NCI-H460 (cell line): ENCODE results near the gene CNPPD1. TPM values are rescaled to one million over a fixed set of nuclear protein-coding genes. Genes with fewer than 3 reads are reported as not detected.

Experiments
- DNase-seq: peaks from one replicate; pipeline ENCODE4 v3.0.0-alpha.2; 2016; ENCODE audit warnings: low read depth; ENCODE audit errors: extremely low read depth
- total RNA-seq: library from RNA; depleted of rRNA; stranded (reverse); fragments of >200 nt; shearing (Covaris generic); gene quantifications from 2 replicates; pipeline ENCODE4 v1.2.3, GENCODE V29; 2014; rRNA removed

CNPPD1 gene
- total RNA-seq, 1 experiment from 2014 or later = 21.7 TPM

- no peak for DNase-seq
Measured at GRCh38 chr2:219123356-219124135, 53.2 kb downstream of the CNPPD1 start.

GRCh38 chr2:219122202-219122980 lies 54.3 kb downstream of the CNPPD1 start:
- no peak for DNase-seq

Other genes with a start within 250 kb of the CNPPD1 start
- 0.07 TPM in 1 of 2 replicates, not detected in the other for gene CDK5R2, start 217.3 kb downstream of the CNPPD1 start, total RNA-seq
- gene FEV, start 191.7 kb downstream of the CNPPD1 start, total RNA-seq = not detected in 2 replicates
- gene CRYBA2, start 183.5 kb downstream of the CNPPD1 start, total RNA-seq = not detected in 2 replicates
- gene CFAP65, start 135.4 kb downstream of the CNPPD1 start, total RNA-seq = not detected in 2 replicates
- gene IHH, start 116.0 kb downstream of the CNPPD1 start, total RNA-seq = not detected in 2 replicates
- gene NHEJ1, start 16.1 kb downstream of the CNPPD1 start, total RNA-seq = 26.1 and 32.7 TPM in 2 replicates
- 1.4 and 1.7 TPM in 2 replicates for gene SLC23A3, start 6.9 kb downstream of the CNPPD1 start, total RNA-seq
- 55.2 and 58.6 TPM in 2 replicates for gene RETREG2, start 1.4 kb upstream of the CNPPD1 start, total RNA-seq
- 21.5 and 22.1 TPM in 2 replicates for gene ZFAND2B, start 29.9 kb upstream of the CNPPD1 start, total RNA-seq
- gene ABCB6, start 42.0 kb upstream of the CNPPD1 start, total RNA-seq = 62.5 and 67.7 TPM in 2 replicates
- 44.2 and 44.9 TPM in 2 replicates for gene ATG9A, start 52.7 kb upstream of the CNPPD1 start, total RNA-seq
- 38.8 and 48.0 TPM in 2 replicates for gene ANKZF1, start 52.9 kb upstream of the CNPPD1 start, total RNA-seq
- gene GLB1L, start 68.5 kb upstream of the CNPPD1 start, total RNA-seq = 14.0 and 15.8 TPM in 2 replicates
- 20.9 and 25.3 TPM in 2 replicates for gene STK16, start 68.6 kb upstream of the CNPPD1 start, total RNA-seq
- gene TUBA4B, start 76.3 kb upstream of the CNPPD1 start, total RNA-seq = not detected in 2 replicates
- 32.9 and 39.4 TPM in 2 replicates for gene TUBA4A, start 77.0 kb upstream of the CNPPD1 start, total RNA-seq
- 15.2 and 17.4 TPM in 2 replicates for gene DNAJB2, start 102.4 kb upstream of the CNPPD1 start, total RNA-seq
- gene PTPRN, start 132.5 kb upstream of the CNPPD1 start, total RNA-seq = 11.3 and 22.7 TPM in 2 replicates
- not detected in 2 replicates for gene RESP18, start 155.8 kb upstream of the CNPPD1 start, total RNA-seq
- 50.8 and 55.2 TPM in 2 replicates for gene DNPEP, start 211.0 kb upstream of the CNPPD1 start, total RNA-seq
- 0.38 and 0.50 TPM in 2 replicates for gene DES, start 241.5 kb upstream of the CNPPD1 start, total RNA-seq